Measurements from ENCODE around the gene ADPRM. TPM values are rescaled to one million over a fixed set of nuclear protein-coding genes. Genes with fewer than 3 reads are reported as not detected.

Gene ADPRM
- total RNA-seq, 1 experiment from 2014 or later, result 2.9 TPM

- TF ChIP-seq CTCF (conservative IDR thresholded peaks at IDR 0.05; ENCODE audit: low read depth, low read length) (no peak), EZH2 (IDR thresholded peaks at IDR 0.05; ENCODE audit: low read length, unreplicated experiment) (no peak), EZH2phosphoT487 (IDR thresholded peaks at IDR 0.05; ENCODE audit: borderline replicate concordance, low read length) (no peak)
- intact Hi-C loops (cut with micrococcal nuclease), result no loop called here
- POLR2A ChIA-PET (ENCODE audit: unreplicated experiment), result no interaction called here
Observed at GRCh38 chr17:10739386-10739785, 42.0 kb downstream of the ADPRM start.

GRCh38 chr17:10741416-10742135, 44.2 kb downstream of the ADPRM start:
- H3K79me2 ChIP-seq (ENCODE audit: low read length), result no peaks in the 10 kb centered on the region
- DNase-seq, result no peak
- H3K9me3 ChIP-seq (ENCODE audit: low read length), result no peaks in the 10 kb centered on the region
- CTCF ChIA-PET, result interaction anchor here (0.6 kb wide), 1 partner anchor 24 kb away, joined by 4 read pairs; no protein-coding TSS in a partner anchor
- ATAC-seq, result no peak
- no peaks in the 10 kb centered on the region for H3K36me3 ChIP-seq (ENCODE audit: low read depth, low read length)
- no peaks in the 10 kb centered on the region for H4K20me1 ChIP-seq (ENCODE audit: low read length)
- H3K4me3 ChIP-seq (ENCODE audit: low read length), result no peak overlapping the region
- intact Hi-C loops (cut with micrococcal nuclease), result no loop called here
- no peak overlapping the region for H3K4me2 ChIP-seq (ENCODE audit: low read length)
- H3K27ac ChIP-seq (ENCODE audit: low read length), result no peak overlapping the region
- no peaks in the 10 kb centered on the region for H3F3A ChIP-seq (ENCODE audit: low read length, unreplicated experiment)
- POLR2A ChIA-PET (ENCODE audit: unreplicated experiment), result no interaction called here
- TF ChIP-seq EZH2phosphoT487 (IDR thresholded peaks at IDR 0.05; ENCODE audit: borderline replicate concordance, low read length), result no peak
- no peak for TF ChIP-seq EZH2 (IDR thresholded peaks at IDR 0.05; ENCODE audit: low read length, unreplicated experiment)
- no peak for TF ChIP-seq CTCF (conservative IDR thresholded peaks at IDR 0.05; ENCODE audit: low read depth, low read length)
- H3K27me3 ChIP-seq (ENCODE audit: low read length), result no peaks in the 10 kb centered on the region
- no peak overlapping the region for H2AFZ ChIP-seq (ENCODE audit: low read length)
- no peaks in the 10 kb centered on the region for H3K9me2 ChIP-seq (replicated peaks; ENCODE audit: low read length)
- H3K9ac ChIP-seq (ENCODE audit: low read length), result no peak overlapping the region
- BruUV-seq (replicated peaks), result no TSS peak
- H3K4me1 ChIP-seq (ENCODE audit: insufficient read depth, low read length), result no peaks in the 10 kb centered on the region

More at GRCh38 chr17:10739386-10739785, 42.0 kb downstream of the ADPRM start:
- Histone ChIP-seq H3K79me2 (ENCODE audit: low read length) (no peaks in the 10 kb centered on the region), H3K9ac (ENCODE audit: low read length) (no peak overlapping the region), H3K27ac (ENCODE audit: low read length) (no peak overlapping the region), H3K4me3 (ENCODE audit: low read length) (no peak overlapping the region), H2AFZ (ENCODE audit: low read length) (no peak overlapping the region), H4K20me1 (ENCODE audit: low read length) (no peaks in the 10 kb centered on the region), H3K9me2 (replicated peaks; ENCODE audit: low read length) (no peaks in the 10 kb centered on the region), H3K4me2 (ENCODE audit: low read length) (no peak overlapping the region), H3F3A (ENCODE audit: low read length, unreplicated experiment) (no peaks in the 10 kb centered on the region), H3K27me3 (ENCODE audit: low read length) (no peaks in the 10 kb centered on the region), H3K4me1 (ENCODE audit: insufficient read depth, low read length) (no peaks in the 10 kb centered on the region), H3K36me3 (ENCODE audit: low read depth, low read length) (no peaks in the 10 kb centered on the region), H3K9me3 (ENCODE audit: low read length) (no peaks in the 10 kb centered on the region)
- no peak for DNase-seq
- CTCF ChIA-PET, result no interaction called here
- ATAC-seq, result no peak
- no TSS peak for BruUV-seq (replicated peaks)

- intact Hi-C loops (cut with micrococcal nuclease), result no loop called here
- Histone ChIP-seq H3F3A (ENCODE audit: low read length, unreplicated experiment) (no peaks in the 10 kb centered on the region), H3K9me2 (replicated peaks; ENCODE audit: low read length) (no peaks in the 10 kb centered on the region), H3K27me3 (ENCODE audit: low read length) (no peaks in the 10 kb centered on the region), H3K4me3 (ENCODE audit: low read length) (no peak overlapping the region), H3K9me3 (ENCODE audit: low read length) (no peaks in the 10 kb centered on the region), H3K27ac (ENCODE audit: low read length) (no peak overlapping the region), H3K4me1 (ENCODE audit: insufficient read depth, low read length) (no peaks in the 10 kb centered on the region), H3K9ac (ENCODE audit: low read length) (no peak overlapping the region), H2AFZ (ENCODE audit: low read length) (no peak overlapping the region), H3K79me2 (ENCODE audit: low read length) (no peaks in the 10 kb centered on the region), H3K4me2 (ENCODE audit: low read length) (no peak overlapping the region), H3K36me3 (ENCODE audit: low read depth, low read length) (no peaks in the 10 kb centered on the region), H4K20me1 (ENCODE audit: low read length) (no peaks in the 10 kb centered on the region)
- CTCF ChIA-PET, result no interaction called here
- no TSS peak for BruUV-seq (replicated peaks)
- ATAC-seq (no peak), DNase-seq (no peak)
- POLR2A ChIA-PET (ENCODE audit: unreplicated experiment), result no interaction called here
- TF ChIP-seq CTCF (conservative IDR thresholded peaks at IDR 0.05; ENCODE audit: low read depth, low read length) (no peak), EZH2phosphoT487 (IDR thresholded peaks at IDR 0.05; ENCODE audit: borderline replicate concordance, low read length) (no peak), EZH2 (IDR thresholded peaks at IDR 0.05; ENCODE audit: low read length, unreplicated experiment) (no peak)
Observed at GRCh38 chr17:10742431-10742830, 45.0 kb downstream of the ADPRM start.

All from PC-3 (cell line).